SK-N-SH treated with all-trans-retinoic acid at 6 μM for 48 hours (cell line): ENCODE results near the gene COCH.

Experiments used
- ATAC-seq: fragments of 200-7000 bp; cut with Tn5 transposase; 3 replicates; pipeline ENCODE4 v1.9.1; 2020; ENCODE audit warnings: mild to moderate bottlenecking, moderate library complexity
- ARNTL ChIP-seq: fragments of 450-650 bp; formaldehyde crosslinking; IDR thresholded peaks from 2 replicates; pipeline ENCODE4 v1.5.0; 2020; ENCODE audit warnings: low read depth, mild to moderate bottlenecking, moderate library complexity, borderline replicate concordance
- BACH2 ChIP-seq: fragments of 250-450 bp; sonication (Bioruptor Pico); IDR thresholded peaks from 2 replicates; pipeline ENCODE4 v1.9.0; 2021; ENCODE audit warnings: mild to moderate bottlenecking, borderline replicate concordance
- CREB5 ChIP-seq: fragments of 250-450 bp; sonication (Bioruptor Pico); IDR thresholded peaks from 2 replicates; pipeline ENCODE4 v1.5.1; 2020; ENCODE audit warnings: low read depth, mild to moderate bottlenecking, moderate library complexity
- CSRNP3 ChIP-seq: fragments of 250-450 bp; sonication (Bioruptor Pico); IDR thresholded peaks from 2 replicates; pipeline ENCODE4 v1.5.1; 2021; ENCODE audit warnings: mild to moderate bottlenecking, moderate library complexity
- GLIS3 ChIP-seq: fragments of 250-450 bp; sonication (Bioruptor Pico); IDR thresholded peaks from 2 replicates; pipeline ENCODE4 v1.5.0; 2020; ENCODE audit warnings: mild to moderate bottlenecking, moderate library complexity
- ISL1 ChIP-seq: fragments of 250-450 bp; sonication (Bioruptor Pico); IDR thresholded peaks from 2 replicates; pipeline ENCODE4 v2.1.2; 2022; ENCODE audit warnings: mild to moderate bottlenecking, moderate library complexity
- OSR1 ChIP-seq: fragments of 250-450 bp; sonication (Bioruptor Pico); IDR thresholded peaks from 2 replicates; pipeline ENCODE4 v1.8.0; 2022; ENCODE audit warnings: moderate library complexity, mild to moderate bottlenecking, inconsistent platforms
- POU6F1 ChIP-seq: fragments of 250-450 bp; sonication (Bioruptor Pico); IDR thresholded peaks from 2 replicates; pipeline ENCODE4 v1.8.0; 2021; ENCODE audit warnings: low read depth, mild to moderate bottlenecking, moderate library complexity, borderline replicate concordance
- PPARA ChIP-seq: fragments of 250-450 bp; sonication (Bioruptor Pico); IDR thresholded peaks from 2 replicates; pipeline ENCODE4 v1.5.0; 2020; ENCODE audit warnings: mild to moderate bottlenecking, borderline replicate concordance
- RARB ChIP-seq: fragments of 250-450 bp; sonication (Bioruptor Pico); IDR thresholded peaks from 2 replicates; pipeline ENCODE4 v1.8.0; 2021; ENCODE audit warnings: mild to moderate bottlenecking, moderate library complexity
- SNAI2 ChIP-seq: fragments of 250-450 bp; sonication (Bioruptor Pico); IDR thresholded peaks from 2 replicates; pipeline ENCODE4 v1.5.0; 2020; ENCODE audit warnings: mild to moderate bottlenecking, moderate library complexity
- TCF4 ChIP-seq: fragments of 250-450 bp; sonication (Bioruptor Pico); IDR thresholded peaks from 2 replicates; pipeline ENCODE4 v1.8.0; 2021; ENCODE audit warnings: mild to moderate bottlenecking, moderate library complexity, borderline replicate concordance
- TOX ChIP-seq: fragments of 250-450 bp; sonication (Bioruptor Pico); IDR thresholded peaks from 2 replicates; pipeline ENCODE4 v1.8.0; 2021; ENCODE audit warnings: mild to moderate bottlenecking, moderate library complexity, borderline replicate concordance
- TSHZ2 ChIP-seq: fragments of 250-450 bp; sonication (Bioruptor Pico); IDR thresholded peaks from 2 replicates; pipeline ENCODE4 v1.5.0; 2020; ENCODE audit warnings: mild to moderate bottlenecking, moderate library complexity
- ZC3H10 ChIP-seq: fragments of 250-450 bp; sonication (Bioruptor Pico); IDR thresholded peaks from 2 replicates; pipeline ENCODE4 v1.5.1; 2021; ENCODE audit warnings: mild to moderate bottlenecking, moderate library complexity
- ZFP3 ChIP-seq: fragments of 250-450 bp; sonication (Bioruptor Pico); IDR thresholded peaks from 2 replicates; pipeline ENCODE4 v1.5.0; 2020; ENCODE audit warnings: mild to moderate bottlenecking, moderate library complexity
- ZNF565 ChIP-seq: fragments of 450-650 bp; formaldehyde crosslinking; conservative IDR thresholded peaks from 2 replicates; pipeline ENCODE4 v1.5.0; 2020; ENCODE audit warnings: low read depth, mild to moderate bottlenecking, moderate library complexity
- ZNF70 ChIP-seq: fragments of 450-650 bp; formaldehyde crosslinking; IDR thresholded peaks from 2 replicates; pipeline ENCODE4 v1.5.0; 2020; ENCODE audit warnings: mild to moderate bottlenecking, moderate library complexity
- ZNF8 ChIP-seq: fragments of 450-650 bp; formaldehyde crosslinking; IDR thresholded peaks from 2 replicates; pipeline ENCODE4 v1.5.0; 2020; ENCODE audit warnings: mild to moderate bottlenecking, moderate library complexity
- TF ChIP-seq, protein P1 (sequence below): fragments of 250-450 bp; sonication (Bioruptor Pico); IDR thresholded peaks from 2 replicates; pipeline ENCODE4 v1.8.0; 2020; ENCODE audit warnings: mild to moderate bottlenecking, moderate library complexity, borderline replicate concordance

The COCH gene

DNA sequence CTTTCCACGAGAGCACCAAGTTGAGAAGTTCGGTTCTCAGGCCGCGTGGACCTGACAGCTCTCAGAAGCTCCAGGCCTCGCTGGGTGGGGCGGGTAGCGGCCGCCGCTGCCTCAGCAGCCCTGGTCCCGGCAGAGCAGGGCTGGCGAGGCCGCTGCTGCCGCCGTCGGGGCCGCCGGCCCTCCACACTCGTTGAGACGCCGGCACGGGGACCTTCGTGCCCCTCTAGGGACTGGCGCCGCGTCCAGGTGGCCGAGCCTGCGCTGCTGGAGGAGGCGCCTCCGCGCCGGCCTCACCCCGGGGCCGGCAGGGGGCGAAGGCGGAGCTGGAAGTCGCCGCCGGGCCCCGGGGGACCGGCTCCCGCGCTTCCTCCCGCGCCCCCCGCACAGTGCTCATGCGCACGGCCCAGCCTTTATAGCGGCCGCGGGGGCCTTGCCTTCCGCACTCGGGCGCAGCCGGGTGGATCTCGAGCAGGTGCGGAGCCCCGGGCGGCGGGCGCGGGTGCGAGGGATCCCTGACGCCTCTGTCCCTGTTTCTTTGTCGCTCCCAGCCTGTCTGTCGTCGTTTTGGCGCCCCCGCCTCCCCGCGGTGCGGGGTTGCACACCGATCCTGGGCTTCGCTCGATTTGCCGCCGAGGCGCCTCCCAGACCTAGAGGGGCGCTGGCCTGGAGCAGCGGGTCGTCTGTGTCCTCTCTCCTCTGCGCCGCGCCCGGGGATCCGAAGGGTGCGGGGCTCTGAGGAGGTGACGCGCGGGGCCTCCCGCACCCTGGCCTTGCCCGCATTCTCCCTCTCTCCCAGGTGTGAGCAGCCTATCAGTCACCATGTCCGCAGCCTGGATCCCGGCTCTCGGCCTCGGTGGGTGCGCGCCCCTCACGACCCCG, at the start of gene COCH:
COCH (plus strand) TSS at position 440 of the 879 bp plus-strand sequence; CDS start at position 820, 380 bp downstream.
- ATAC-seq, result peak; percentile 86

More for the DNA sequence above, at the start of gene COCH:
- TF ChIP-seq GLIS3 (CRISPR knock-in tag) (no peak), CREB5 (CRISPR knock-in tag) (no peak), CSRNP3 (CRISPR knock-in tag) (no peak), TSHZ2 (CRISPR knock-in tag) (no peak), BACH2 (CRISPR knock-in tag) (no peak), TOX (no peak), RARB (no peak), ARNTL (no peak), PPARA (no peak), TCF4 (CRISPR knock-in tag) (no peak), ISL1 (no peak), ZNF70 (CRISPR knock-in tag) (no peak), ZNF565 (CRISPR knock-in tag) (no peak), ZFP3 (no peak), ZNF8 (CRISPR knock-in tag) (no peak), SNAI2 (CRISPR knock-in tag) (no peak), ZC3H10 (CRISPR knock-in tag) (no peak), OSR1 (no peak), POU6F1 (CRISPR knock-in tag) (no peak)
- TF ChIP-seq, protein P1, sequence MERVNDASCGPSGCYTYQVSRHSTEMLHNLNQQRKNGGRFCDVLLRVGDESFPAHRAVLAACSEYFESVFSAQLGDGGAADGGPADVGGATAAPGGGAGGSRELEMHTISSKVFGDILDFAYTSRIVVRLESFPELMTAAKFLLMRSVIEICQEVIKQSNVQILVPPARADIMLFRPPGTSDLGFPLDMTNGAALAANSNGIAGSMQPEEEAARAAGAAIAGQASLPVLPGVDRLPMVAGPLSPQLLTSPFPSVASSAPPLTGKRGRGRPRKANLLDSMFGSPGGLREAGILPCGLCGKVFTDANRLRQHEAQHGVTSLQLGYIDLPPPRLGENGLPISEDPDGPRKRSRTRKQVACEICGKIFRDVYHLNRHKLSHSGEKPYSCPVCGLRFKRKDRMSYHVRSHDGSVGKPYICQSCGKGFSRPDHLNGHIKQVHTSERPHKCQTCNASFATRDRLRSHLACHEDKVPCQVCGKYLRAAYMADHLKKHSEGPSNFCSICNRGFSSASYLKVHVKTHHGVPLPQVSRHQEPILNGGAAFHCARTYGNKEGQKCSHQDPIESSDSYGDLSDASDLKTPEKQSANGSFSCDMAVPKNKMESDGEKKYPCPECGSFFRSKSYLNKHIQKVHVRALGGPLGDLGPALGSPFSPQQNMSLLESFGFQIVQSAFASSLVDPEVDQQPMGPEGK (CRISPR knock-in tag), result no peak
